ENCODE measurements around the gene DHX58. TPM values are rescaled to one million over a fixed set of nuclear protein-coding genes. Genes with fewer than 3 reads are reported as not detected.

Gene DHX58
- total and polyA plus RNA-seq, 10 of the 15 experiments (the other 5 are each of a cell fraction or from before 2014, with no cell fraction given) = 3.5 to 69.8 (median 16.4) TPM

GRCh38 chr17:42129109-42129837, 16.8 kb upstream of the DHX58 start:
- BruUV-seq (replicated peaks) = no TSS peak
- WGBS (ENCODE audit: insufficient coverage, insufficient replicate concordance, low lambda C conversion rate, missing lambda C conversion rate) = 97% methylated on average over 8 of the region's 8 CpGs
- ChIA-PET SMC1A (ENCODE audit: uncharacterized antibody, unreplicated experiment) (interaction anchor here (1.0 to 1.8 kb wide), 2 partner anchors 9 to 81 kb away, joined by 3 to 7 read pairs; partner anchors contain the start of gene KAT2A), POLR2A (interaction anchor here (1.9 kb wide), 1 partner anchor 52 kb away, joined by 5 read pairs; no protein-coding TSS in a partner anchor), CTCF (interaction anchor here (1.1 to 4.3 kb wide), 3 partner anchors 9 to 277 kb away, joined by 3 to 31 read pairs (median 3); partner anchors contain the start of gene KCNH4), RAD21 (ENCODE audit: unreplicated experiment) (interaction anchor here (1.0 kb wide), 1 partner anchor 28 kb away, joined by 3 read pairs; no protein-coding TSS in a partner anchor)
- peaks cover 27 to 46% of the 10 kb centered on the region in 2 experiments for H3K36me3 ChIP-seq (ENCODE audit: control insufficient read depth in 2 of 2, insufficient read depth in 2 of 2, low read length in 1 of 2)
- DNase-seq (ENCODE audit: low read depth, low spot score) (no peak), ATAC-seq (no peak), FAIRE-seq (no peak)
- no peak overlapping the region for H3K27ac ChIP-seq (ENCODE audit: control insufficient read depth, insufficient read depth)
- in situ Hi-C loops (cut with MboI) = no loop called here
- H3K79me2 ChIP-seq (ENCODE audit: control insufficient read depth, insufficient read depth, low read length) = peaks cover 18% of the 10 kb centered on the region
- peaks cover 22% of the 10 kb centered on the region for H3K4me1 ChIP-seq (ENCODE audit: control insufficient read depth, insufficient read depth, low read length)
- TF ChIP-seq PAX5 (IDR thresholded peaks at IDR 0.05; ENCODE audit: borderline replicate concordance, low read depth, low read length) = no peak
- no peak for TF ChIP-seq BHLHE40 (IDR thresholded peaks at IDR 0.05; ENCODE audit: borderline replicate concordance in 1 of 2, low read depth in 2 of 2, low read length in 1 of 2)
- no peak for TF ChIP-seq EGR1 (IDR thresholded peaks at IDR 0.05; ENCODE audit: borderline replicate concordance in 1 of 2, low read depth in 2 of 2, low read length in 2 of 2)
- TF ChIP-seq SMAD1 (IDR thresholded peaks at IDR 0.05; ENCODE audit: low read depth, partially characterized antibody) = no peak
- TF ChIP-seq RB1 (IDR thresholded peaks at IDR 0.05; ENCODE audit: borderline replicate concordance) = no peak
- no peak for TF ChIP-seq BCLAF1 (IDR thresholded peaks at IDR 0.05)
- H2AFZ ChIP-seq (ENCODE audit: control insufficient read depth, low read depth, low read length) = no peak overlapping the region
- H3K4me2 ChIP-seq (ENCODE audit: control insufficient read depth, insufficient read depth) = no peak overlapping the region
- H3K9me3 ChIP-seq (replicated peaks; ENCODE audit: control insufficient read depth, insufficient read depth, low read length) = no peaks in the 10 kb centered on the region
- H4K20me1 ChIP-seq (ENCODE audit: control insufficient read depth, insufficient read depth) = peaks cover 15% of the 10 kb centered on the region; the same call in 1 of the 2 replicates
- no peaks in the 10 kb centered on the region for H3K27me3 ChIP-seq (replicated peaks in 1 of 2; ENCODE audit: control insufficient read depth in 2 of 2, insufficient read depth in 2 of 2, low read length in 1 of 2)
- no peak overlapping the region for H3K9ac ChIP-seq (ENCODE audit: control insufficient read depth, insufficient read depth, low read length)
- intact Hi-C loops (cut with micrococcal nuclease; ENCODE audit: unreplicated experiment) = no loop called here
- H3K4me3 ChIP-seq = no peak overlapping the region
